H1 (cell line): Measurements from ENCODE around the gene ARNT2. TPM values are rescaled to one million over a fixed set of nuclear protein-coding genes. Genes with fewer than 3 reads are reported as not detected.

ENCODE experiments used
- CTCF ChIA-PET: fragments of 300-600 bp; sonication (Branson Sonifier 250); formaldehyde crosslinking; loops from one replicate; lab custom pipeline; 2021; ENCODE audit not compliant: partially characterized antibody; lab: Charles Lee
- POLR2A ChIA-PET: fragments of 300-600 bp; sonication (Branson Sonifier 250); formaldehyde crosslinking; loops from one replicate; lab custom pipeline; 2021; ENCODE audit warnings: inconsistent platforms; ENCODE audit not compliant: partially characterized antibody; lab: Charles Lee
- DNase-seq, 2 experiments: peaks; one replicate each; pipeline versions ENCODE4 v3.0.0 to v3.0.0-alpha.2; 2010 to 2022; ENCODE audit warnings: low spot score in 2 of 2, low read depth in 1 of 2, mixed read lengths in 1 of 2
- FAIRE-seq: peaks from 2 replicates; lab custom pipeline; 2011; peaks lifted over from hg19 to GRCh38; lab: Jason Lieb, UNC
- H2AFZ ChIP-seq: 2 replicates; pipeline ENCODE4 v1.8.1; 2012; ENCODE audit warnings: low read length, inconsistent platforms
- H2AK5ac ChIP-seq: 2 replicates; pipeline ENCODE4 v1.6.1; 2013; ENCODE audit warnings: low read depth, low read length
- H2BK120ac ChIP-seq: replicated peaks from 2 replicates; pipeline ENCODE3; 2013; ENCODE audit warnings: low read depth, low read length, inconsistent platforms
- H2BK12ac ChIP-seq: 2 replicates; pipeline ENCODE4 v1.6.1; 2013; ENCODE audit warnings: low read depth, low read length
- H2BK15ac ChIP-seq: 2 replicates; pipeline ENCODE4 v1.6.1; 2013; ENCODE audit warnings: low read length
- H2BK20ac ChIP-seq: 2 replicates; pipeline ENCODE4 v1.6.1; 2013; ENCODE audit warnings: low read length
- H2BK5ac ChIP-seq: 2 replicates; pipeline ENCODE4 v1.6.1; 2013; ENCODE audit warnings: low read depth, low read length
- H3K14ac ChIP-seq: 2 replicates; pipeline ENCODE4 v1.6.1; 2013; ENCODE audit warnings: inconsistent platforms; ENCODE audit not compliant: insufficient read length
- H3K18ac ChIP-seq: 2 replicates; pipeline ENCODE4 v1.6.1; 2013; ENCODE audit warnings: low read length; ENCODE audit errors: extremely low read depth
- H3K23ac ChIP-seq: 2 replicates; pipeline ENCODE4 v1.6.1; 2013; ENCODE audit warnings: inconsistent platforms; ENCODE audit not compliant: insufficient read length
- H3K23me2 ChIP-seq: 2 replicates; pipeline ENCODE4 v1.6.1; 2013; ENCODE audit warnings: low read depth, low read length
- H3K27ac ChIP-seq: 2 replicates; pipeline ENCODE4 v1.6.1; 2011; ENCODE audit warnings: low read depth, low read length, inconsistent platforms
- H3K27me3 ChIP-seq, 4 experiments: replicated peaks in 1 of 4; 1 replicate in 1 of 4; 2 replicates in 3 of 4; pipeline versions ENCODE4 v1.6.1 to v1.8.1; 2011 to 2013; ENCODE audit warnings: low read length in 3 of 4, mild to moderate bottlenecking in 3 of 4, inconsistent platforms in 2 of 4, mixed read lengths in 2 of 4, moderate library complexity in 1 of 4; ENCODE audit not compliant: control insufficient read depth in 3 of 4, insufficient read depth in 3 of 4; ENCODE audit errors: extremely low read depth in 1 of 4
- H3K36me3 ChIP-seq, 4 experiments: 2 replicates each; pipeline versions ENCODE4 v1.6.1 to v1.8.1; 2011 to 2013; ENCODE audit warnings: mild to moderate bottlenecking in 4 of 4, low read length in 3 of 4, moderate library complexity in 2 of 4, control low read depth in 1 of 4, inconsistent platforms in 1 of 4; ENCODE audit not compliant: insufficient read depth in 4 of 4, control insufficient read depth in 2 of 4
- H3K4ac ChIP-seq: replicated peaks from 2 replicates; pipeline ENCODE3; 2013; ENCODE audit warnings: low read length, low read depth, mixed read lengths, inconsistent platforms; ENCODE audit not compliant: insufficient read length
- H3K4me1 ChIP-seq, 4 experiments: replicated peaks in 1 of 4; 1 replicate in 1 of 4; 2 replicates in 3 of 4; pipeline versions ENCODE4 v1.6.1 to v1.8.1; 2011 to 2013; ENCODE audit warnings: low read length in 3 of 4, inconsistent platforms in 2 of 4, mixed read lengths in 1 of 4; ENCODE audit not compliant: insufficient read depth in 4 of 4, control insufficient read depth in 3 of 4
- H3K4me2 ChIP-seq, 2 experiments: 2 replicates each; pipeline versions ENCODE4 v1.6.1 to v1.8.1; 2011 to 2013; ENCODE audit warnings: low read depth in 2 of 2, low read length in 2 of 2, control low read depth in 1 of 2, inconsistent platforms in 1 of 2, mild to moderate bottlenecking in 1 of 2; ENCODE audit not compliant: insufficient read depth in 1 of 2
- H3K4me3 ChIP-seq, 4 experiments: fragments of 200-600, 300-600 bp in 1 of 4; sonication (generic), shearing (Covaris generic), sonication (Bioruptor Twin) in 1 of 4; 2 replicates each; pipeline versions ENCODE4 v1.5.1 to v1.8.1; 2011 to 2016; ENCODE audit warnings: low read length in 4 of 4, low read depth in 3 of 4, control low read depth in 2 of 4, inconsistent platforms in 2 of 4, mild to moderate bottlenecking in 2 of 4, mixed read lengths in 1 of 4, moderate library complexity in 1 of 4; ENCODE audit not compliant: insufficient read depth in 2 of 4; ENCODE audit errors: extremely low read depth in 1 of 4
- H3K56ac ChIP-seq: replicated peaks from 2 replicates; pipeline ENCODE3; 2013; ENCODE audit warnings: low read depth, mild to moderate bottlenecking, mixed read lengths, low read length, inconsistent platforms; ENCODE audit not compliant: insufficient read length
- H3K79me1 ChIP-seq: 2 replicates; pipeline ENCODE4 v1.6.1; 2013; ENCODE audit warnings: low read depth, low read length, control low read depth
- H3K79me2 ChIP-seq, 2 experiments: 2 replicates each; pipeline versions ENCODE4 v1.6.1 to v1.8.1; 2012 to 2013; ENCODE audit warnings: low read length in 2 of 2, mild to moderate bottlenecking in 2 of 2, inconsistent platforms in 1 of 2; ENCODE audit not compliant: insufficient read depth in 2 of 2, control insufficient read depth in 1 of 2
- H3K9ac ChIP-seq, 4 experiments: replicated peaks in 1 of 4; 1 replicate in 1 of 4; 2 replicates in 3 of 4; pipeline versions ENCODE4 v1.6.1 to v1.8.1; 2011 to 2013; ENCODE audit warnings: low read depth in 3 of 4, low read length in 3 of 4, control low read depth in 2 of 4, mild to moderate bottlenecking in 2 of 4, moderate library complexity in 2 of 4, inconsistent platforms in 1 of 4; ENCODE audit errors: extremely low read depth in 1 of 4
- H3K9me3 ChIP-seq, 2 experiments: 2 replicates each; pipeline versions ENCODE4 v1.6.1 to v1.8.1; 2012 to 2013; ENCODE audit warnings: mild to moderate bottlenecking in 2 of 2, moderate library complexity in 2 of 2, control low read depth in 1 of 2, inconsistent platforms in 1 of 2, low read depth in 1 of 2, low read length in 1 of 2, mixed read lengths in 1 of 2; ENCODE audit not compliant: insufficient read depth in 2 of 2
- H4K20me1 ChIP-seq, 2 experiments: replicated peaks in 1 of 2; 2 replicates each; pipeline versions ENCODE3 to v1.8.1; 2011 to 2013; ENCODE audit warnings: inconsistent platforms in 2 of 2, low read length in 2 of 2, mild to moderate bottlenecking in 1 of 2; ENCODE audit not compliant: insufficient read depth in 2 of 2, control insufficient read depth in 1 of 2
- H4K5ac ChIP-seq: 2 replicates; pipeline ENCODE4 v1.6.1; 2013; ENCODE audit warnings: low read length, low read depth, mixed read lengths, inconsistent platforms; ENCODE audit not compliant: insufficient read length
- H4K8ac ChIP-seq: 2 replicates; pipeline ENCODE4 v1.8.0; 2013; ENCODE audit warnings: mild to moderate bottlenecking, moderate library complexity, low read length, inconsistent platforms; ENCODE audit not compliant: insufficient read depth; ENCODE audit errors: extremely low read depth
- H4K91ac ChIP-seq: replicated peaks from 2 replicates; pipeline ENCODE3; 2013; ENCODE audit warnings: low read length, mixed read lengths, inconsistent platforms; ENCODE audit not compliant: insufficient read length
- BRCA1 ChIP-seq: IDR thresholded peaks from 2 replicates; pipeline ENCODE4 v1.6.1; 2012; ENCODE audit warnings: low read depth, low read length, improper control_type of control experiment
- GTF2F1 ChIP-seq: IDR thresholded peaks from 2 replicates; pipeline ENCODE4 v1.6.1; 2012; ENCODE audit warnings: low read depth, low read length, improper control_type of control experiment, borderline replicate concordance
- NANOG ChIP-seq: IDR thresholded peaks from 2 replicates; pipeline ENCODE4 v1.6.1; 2011; ENCODE audit warnings: low read length, low read depth, mild to moderate bottlenecking, inconsistent platforms; ENCODE audit not compliant: insufficient read depth, poor library complexity, severe bottlenecking
- NRF1 ChIP-seq: IDR thresholded peaks from 2 replicates; pipeline ENCODE4 v1.6.1; 2011; ENCODE audit warnings: mild to moderate bottlenecking, low read depth, low read length, improper control_type of control experiment
- POU5F1 ChIP-seq: IDR thresholded peaks from 2 replicates; pipeline ENCODE4 v1.6.1; 2011; ENCODE audit warnings: low read depth, mild to moderate bottlenecking, low read length, moderate library complexity
- WGBS, 2 experiments: shearing (Covaris generic) in 1 of 2; methylation state at CpG; one replicate each; pipeline versions ENCODE4 v1.1.6 to v1.1.7; 2013 to 2015; ENCODE audit warnings: low lambda C conversion rate in 2 of 2, mixed read lengths in 2 of 2, inconsistent platforms in 1 of 2, low coverage in 1 of 2, missing lambda C conversion rate in 1 of 2; ENCODE audit not compliant: insufficient replicate concordance in 2 of 2, insufficient coverage in 1 of 2, insufficient read length in 1 of 2; ENCODE audit errors: extremely low coverage in 1 of 2, missing lambda C conversion rate in 1 of 2; 5-methylcytosine and 5-hydroxymethylcytosine counted together
- polyA plus RNA-seq, 7 experiments: library from polyadenylated mRNA; depleted of rRNA in 3 of 7; stranded (reverse) in 5 of 7; unstranded in 2 of 7; fragments of >200 nt in 5 of 7; fragments of 200-250 nt in 2 of 7; gene quantifications; 1 replicate in 5 of 7; 2 replicates in 1 of 7; 4 replicates in 1 of 7; pipeline versions ENCODE4 v1.2.1 to v1.2.3, GENCODE V29; 2011 to 2013; ENCODE audit warnings: missing spikeins in 2 of 7, mixed read lengths in 2 of 7
- total RNA-seq: library from RNA; stranded (reverse); fragmentation: NEBNext Ultra II Directional; extraction: Animal tissue kit (Norgen Biotek cat#: 25700); gene quantifications from 2 replicates; pipeline ENCODE4 v1.2.1, GENCODE V29; 2021

Gene ARNT2
- total and polyA plus RNA-seq, 2 of the 8 experiments (the other 6 are each of a cell fraction or from before 2014, with no cell fraction given), result 9.5 to 14.6 TPM

DNA sequence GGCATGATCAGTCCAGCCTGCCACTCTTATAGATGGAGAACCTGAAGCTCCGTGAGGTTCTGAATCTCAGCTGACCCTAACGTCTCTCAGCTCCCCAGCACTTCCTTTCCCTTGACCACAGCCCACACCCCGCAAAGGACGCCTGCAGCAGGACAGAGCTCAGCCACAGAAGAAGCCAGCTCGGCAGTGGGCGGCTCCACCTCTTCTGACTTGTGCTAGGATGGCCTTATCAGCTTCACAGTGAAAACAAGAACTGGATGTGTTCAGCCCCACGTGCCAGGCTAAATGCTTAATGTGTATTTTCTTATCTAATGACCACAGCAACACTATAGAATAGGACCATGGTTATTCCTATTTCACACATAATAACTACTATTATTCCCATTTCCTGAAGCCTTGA lies 127.6 kb downstream of the ARNT2 start:
- no peak overlapping the region for H4K8ac ChIP-seq
- H3K23ac ChIP-seq, result no peak overlapping the region
- H3K4ac ChIP-seq, result no peak overlapping the region
- no peaks in the 10 kb centered on the region for H3K79me2 ChIP-seq
- no peaks in the 10 kb centered on the region for H3K79me1 ChIP-seq
- no peak overlapping the region for H3K4me3 ChIP-seq
- no peak overlapping the region for H2AK5ac ChIP-seq
- no peak overlapping the region for H3K14ac ChIP-seq
- no peak overlapping the region for H2BK20ac ChIP-seq
- DNase-seq, result no peak
- H3K9me3 ChIP-seq, result peaks cover 11 to 12% of the 10 kb centered on the region in 2 experiments; a peak in 3 of 4 replicates
- H3K4me1 ChIP-seq, result peaks cover 0 to 10% (median 3%) of the 10 kb centered on the region in 4 experiments; a peak in 3 of 7 replicates
- no peak overlapping the region for H3K27ac ChIP-seq
- no peak for TF ChIP-seq GTF2F1
- TF ChIP-seq POU5F1, result no peak
- TF ChIP-seq BRCA1, result no peak
- TF ChIP-seq NRF1, result no peak
- TF ChIP-seq NANOG, result no peak
- H3K23me2 ChIP-seq, result no peaks in the 10 kb centered on the region
- no peak overlapping the region for H4K5ac ChIP-seq
- H2BK12ac ChIP-seq, result no peak overlapping the region
- no peak overlapping the region for H2BK120ac ChIP-seq
- H2AFZ ChIP-seq, result no peak overlapping the region
- H3K18ac ChIP-seq, result no peak overlapping the region
- H4K91ac ChIP-seq, result no peak overlapping the region
- ChIA-PET POLR2A (interaction anchor here (1.5 kb wide), 1 partner anchor 9 kb away, joined by 4 read pairs; no protein-coding TSS in a partner anchor), CTCF (interaction anchor here (1.6 kb wide), 1 partner anchor 56 kb away, joined by 3 read pairs; no protein-coding TSS in a partner anchor)
- H3K9ac ChIP-seq, result no peak overlapping the region
- no peak overlapping the region for H2BK5ac ChIP-seq
- H4K20me1 ChIP-seq, result no peaks in the 10 kb centered on the region
- WGBS, 2 experiments, result 89% methylated on average over 7 of the region's 7 CpGs; no CpG with 5 or more reads in 1 of the 2 experiments
- H3K27me3 ChIP-seq, result no peaks in the 10 kb centered on the region
- peaks cover 0 to 3% (median 0%) of the 10 kb centered on the region in 4 experiments; a peak in 2 of 8 replicates for H3K36me3 ChIP-seq
- no peak overlapping the region for H3K56ac ChIP-seq
- H3K4me2 ChIP-seq, result no peak overlapping the region
- no peak for FAIRE-seq
- no peak overlapping the region for H2BK15ac ChIP-seq
